SH-SY5Y (cell line): ENCODE results near the gene ANAPC5.

Experiments used
- GATA2 ChIP-seq: IDR thresholded peaks from 2 replicates; pipeline ENCODE4 v1.6.1; 2011; ENCODE audit warnings: mild to moderate bottlenecking, low read depth, low read length
- GATA3 ChIP-seq: IDR thresholded peaks from 2 replicates; pipeline ENCODE4 v1.6.1; 2011; ENCODE audit warnings: low read depth, mild to moderate bottlenecking, low read length, moderate library complexity

DNA sequence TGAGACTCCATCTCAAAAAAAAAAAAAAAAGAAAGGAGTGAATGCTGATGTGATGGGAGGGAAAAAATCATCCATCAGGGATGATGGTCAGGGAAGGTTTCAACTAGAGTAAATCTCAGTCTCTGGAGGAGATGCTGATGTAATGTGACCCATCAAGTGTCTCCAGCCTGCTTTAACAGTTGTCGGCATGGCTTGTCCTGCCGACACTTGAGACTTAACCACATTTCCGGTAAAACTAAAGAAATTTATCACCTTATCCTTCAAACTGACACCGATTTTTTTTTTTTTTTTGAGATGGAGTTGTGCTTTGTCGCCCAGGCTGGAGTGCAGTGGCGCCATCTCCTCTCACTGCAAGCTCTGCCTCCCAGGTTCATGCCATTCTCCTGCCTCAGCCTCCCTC, 21.5 kb upstream of the ANAPC5 start:
- TF ChIP-seq GATA2 (no peak), GATA3 (no peak)
